ENCODE measurements around the gene GP9.
A peak's percentile ranks its signal among the peaks of the same experiment; 100 is the strongest.

GP9 gene

DNA sequence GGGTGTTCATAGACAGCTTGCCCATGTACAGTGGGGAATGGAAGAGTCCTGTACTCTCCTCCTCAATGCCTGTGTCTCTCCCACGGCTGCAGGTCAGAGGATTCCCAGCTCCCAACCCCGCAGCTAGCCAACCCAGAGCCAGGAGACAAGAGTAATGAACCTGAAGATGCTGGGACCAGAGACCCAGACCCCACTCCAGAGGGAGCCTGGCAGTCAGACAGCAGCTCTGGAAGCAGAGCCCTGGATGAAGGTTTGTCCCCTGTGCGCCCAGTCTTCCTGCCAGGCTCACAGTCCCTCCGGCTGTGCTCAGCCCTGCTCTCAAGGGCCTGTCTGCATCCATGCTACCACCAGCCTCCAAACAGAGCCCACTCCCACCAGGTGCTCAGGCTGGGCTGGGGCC, 30.0 kb upstream of the GP9 start:
- no peak for DNase-seq

DNA sequence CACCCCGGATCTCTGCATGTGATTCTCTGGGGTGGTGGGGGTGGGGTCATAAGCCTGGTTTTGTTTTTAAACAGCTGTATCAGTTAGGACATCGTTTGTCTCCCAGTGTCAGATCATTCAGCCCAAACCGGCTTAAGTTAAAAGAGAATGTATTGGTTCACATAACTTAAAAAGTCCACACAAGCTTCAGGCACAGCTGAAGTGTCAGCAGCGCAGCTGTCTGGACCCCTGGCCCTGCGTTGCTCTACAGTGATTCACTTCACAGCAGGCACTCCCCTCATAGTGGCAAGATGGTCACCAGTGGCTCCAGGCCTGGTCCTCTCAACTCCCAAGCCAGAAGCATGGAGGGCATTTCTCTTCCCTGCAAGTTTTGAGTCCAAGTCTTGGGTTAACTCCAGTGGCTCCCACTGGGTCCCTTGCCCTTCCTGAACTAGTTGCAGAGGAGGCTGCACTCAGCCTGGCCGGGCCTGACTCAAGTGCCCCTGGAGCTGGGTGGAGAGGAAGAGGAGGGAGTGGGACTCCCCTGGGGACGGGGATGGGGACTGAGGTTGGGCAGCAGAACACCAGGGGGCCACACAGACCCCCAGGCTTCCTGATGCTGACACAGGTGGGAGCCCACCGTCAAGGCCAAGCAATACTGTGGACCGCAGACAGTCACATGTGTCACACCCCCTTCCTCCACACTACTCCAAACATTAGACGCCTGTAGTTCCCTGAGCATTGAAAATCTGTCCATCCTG, 28.9 kb upstream of the GP9 start:
- no peak for DNase-seq

DNA sequence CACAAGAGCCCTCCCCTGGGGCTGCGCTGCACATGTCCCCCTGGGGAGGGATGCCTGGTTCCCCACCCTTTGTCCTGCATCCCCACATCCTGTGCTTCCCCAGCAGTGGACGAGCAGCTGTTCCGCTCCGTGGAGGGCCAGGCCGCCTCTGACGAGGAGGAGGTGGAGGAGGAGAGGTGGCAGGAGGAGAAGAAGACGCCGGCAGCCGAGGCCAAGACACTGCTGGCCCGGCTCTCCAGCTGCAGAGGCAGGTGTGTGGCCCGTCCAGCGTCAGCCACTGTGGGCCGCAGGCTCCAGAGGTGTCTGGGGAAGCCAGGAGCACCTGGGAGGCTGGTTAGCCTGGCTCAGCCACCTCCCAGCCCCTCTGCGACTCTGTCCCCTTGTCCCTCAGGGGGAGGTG, 27.9 kb upstream of the GP9 start:
- no peak for DNase-seq

DNA sequence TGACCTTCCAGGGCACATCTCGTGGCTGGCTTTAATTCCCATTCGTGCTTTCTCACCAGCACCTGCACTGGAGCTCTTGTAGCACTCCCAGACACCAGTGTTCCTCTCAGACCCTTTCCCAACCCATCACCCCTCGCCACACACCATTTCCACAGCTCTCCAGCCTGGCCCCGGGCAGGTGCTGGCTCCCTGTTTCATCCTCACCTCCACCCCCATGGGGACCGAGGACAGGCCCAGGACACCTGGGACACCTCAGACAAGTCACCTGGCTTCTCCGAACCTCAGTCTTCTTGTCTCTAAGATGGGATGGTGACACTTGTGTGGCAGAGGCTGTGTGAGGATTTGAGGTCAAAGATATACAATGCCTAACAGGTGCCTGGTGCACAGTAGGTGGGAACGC, 27.4 kb upstream of the GP9 start:
- no peak for DNase-seq

DNA sequence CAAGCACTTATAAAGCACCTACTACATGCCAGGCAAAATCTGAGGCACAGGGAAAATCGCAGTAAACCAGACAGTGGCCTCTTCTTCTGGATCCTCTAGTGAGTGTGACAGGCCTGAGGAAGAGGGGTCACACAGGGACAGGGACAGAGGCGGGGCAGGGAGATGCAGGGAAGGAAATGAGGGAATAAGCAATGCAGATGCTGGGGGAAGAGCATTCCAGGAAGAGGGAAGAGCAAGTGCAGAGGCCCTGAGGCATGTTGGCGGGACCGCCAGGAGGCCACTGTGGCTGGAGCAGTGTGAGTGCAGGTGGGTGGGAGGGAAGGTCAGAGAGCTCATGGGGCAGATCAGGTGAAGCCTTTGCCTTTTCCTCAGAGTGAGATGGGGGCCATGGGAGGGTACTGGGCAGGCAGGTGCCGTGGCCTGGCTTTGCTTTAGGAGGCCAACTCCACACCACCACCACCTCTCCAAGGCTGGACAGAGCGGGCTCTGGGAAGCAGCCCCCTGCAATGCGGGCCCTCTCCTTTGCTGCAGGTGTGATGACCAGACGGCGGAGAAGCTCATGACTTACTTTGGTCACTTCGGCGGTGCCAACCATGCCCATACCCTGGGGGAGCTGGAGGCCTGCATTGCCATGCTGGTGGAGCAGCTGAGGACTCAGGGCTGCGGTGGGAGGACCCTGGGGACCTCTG, 26.8 kb upstream of the GP9 start:
- DNase-seq: no peak

DNA sequence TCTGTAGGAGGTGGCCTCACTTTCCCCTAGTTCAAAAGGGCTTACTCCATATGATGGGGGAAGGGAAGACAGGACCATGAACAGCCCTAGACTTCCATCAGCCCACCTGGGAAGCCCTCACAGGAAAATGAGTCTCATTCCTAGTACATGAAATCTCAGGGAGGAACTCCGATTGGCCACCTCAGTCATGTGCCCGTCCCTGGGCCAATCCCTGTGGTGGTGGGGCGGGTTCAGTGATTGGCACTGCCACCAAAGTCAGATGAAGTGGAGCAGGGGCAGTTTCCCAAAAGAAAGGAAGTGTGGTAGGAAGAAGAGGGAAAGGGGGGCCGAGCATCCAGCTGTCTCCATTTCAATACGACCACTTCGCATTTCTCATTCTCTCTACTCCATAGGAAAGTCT, 25.9 kb upstream of the GP9 start:
- no peak for DNase-seq

DNA sequence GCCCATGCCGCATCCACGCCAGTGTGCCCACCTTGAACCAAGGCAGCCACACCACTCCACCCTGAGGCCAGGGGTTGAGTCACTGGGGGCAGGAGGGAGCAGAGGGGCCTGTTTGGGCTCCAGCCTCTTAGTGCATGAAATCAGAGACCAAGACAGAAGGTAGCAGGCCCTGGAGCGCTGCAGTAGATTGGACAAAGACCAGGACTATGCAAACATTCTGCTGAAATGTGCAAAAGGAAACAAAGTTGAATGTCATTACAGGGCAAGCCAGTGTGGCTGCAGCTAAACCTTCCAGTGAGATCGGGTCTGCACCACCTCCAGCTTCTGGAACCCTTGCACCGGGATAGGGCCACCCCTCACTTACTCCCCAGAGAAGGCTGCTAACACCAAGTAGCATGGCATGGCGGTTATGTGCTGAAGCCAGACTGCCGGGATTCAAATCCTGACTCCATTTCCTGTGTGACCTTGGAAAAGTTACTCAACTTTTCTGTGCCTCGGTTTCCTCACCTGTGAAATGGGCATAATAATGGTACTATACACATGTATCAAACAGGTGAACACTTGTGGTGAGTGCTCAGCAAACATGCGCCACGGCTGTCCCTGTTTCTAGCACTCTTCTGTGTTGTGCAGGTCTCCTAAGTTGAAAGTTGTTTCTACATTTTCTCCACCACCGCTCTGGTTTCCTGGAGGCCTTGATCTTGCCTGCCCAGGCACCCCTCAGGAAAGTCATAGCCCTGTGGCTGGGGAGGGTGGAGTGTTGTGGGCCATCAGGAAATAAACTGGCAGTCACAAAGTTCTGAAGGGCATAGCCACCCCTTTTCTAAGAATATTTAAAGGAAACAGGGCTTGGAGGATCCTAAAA, 25.0 kb upstream of the GP9 start:
- no peak for DNase-seq

DNA sequence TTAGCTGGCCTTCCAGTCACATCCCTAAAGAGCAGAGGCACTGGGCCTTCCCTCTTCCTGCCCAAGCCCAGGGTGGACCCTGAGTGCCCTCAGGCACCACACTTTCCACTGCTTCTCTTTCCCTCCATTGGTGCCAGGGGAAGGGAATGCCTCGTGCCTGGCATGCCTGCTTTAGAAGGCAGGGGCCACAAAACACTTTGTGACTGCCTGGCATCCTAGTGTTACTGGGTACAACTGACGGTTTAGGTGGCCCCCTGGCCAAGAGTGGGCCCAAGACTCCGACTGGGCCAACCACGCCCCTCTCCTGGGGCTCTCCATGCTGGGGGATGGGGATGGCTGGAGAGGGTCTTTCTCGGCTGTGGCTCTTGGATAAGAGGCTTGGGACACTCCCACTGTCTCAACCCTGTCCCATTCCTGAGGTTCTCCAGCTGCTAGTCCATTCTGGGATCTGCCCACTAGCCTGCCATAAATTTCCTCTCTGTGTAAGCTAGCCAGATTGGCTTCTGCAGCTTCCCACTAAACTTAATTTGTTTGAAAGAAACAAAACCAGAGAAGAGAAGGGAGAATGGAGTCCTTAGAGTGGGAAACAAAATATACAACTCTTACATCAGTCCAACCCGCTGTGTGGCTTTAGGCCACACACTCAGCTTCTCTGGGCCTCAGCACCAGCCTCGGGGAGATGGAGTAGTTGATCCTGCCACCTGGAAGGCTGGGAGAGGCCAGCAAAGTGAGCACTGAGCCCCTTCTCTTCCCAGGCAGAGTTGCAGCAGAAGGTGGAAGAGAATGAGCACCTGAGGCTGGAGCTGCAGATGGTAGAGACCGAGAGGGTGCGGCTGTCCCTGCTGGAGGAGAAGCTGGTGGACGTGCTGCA, 24.1 kb upstream of the GP9 start:
- DNase-seq: no peak

DNA sequence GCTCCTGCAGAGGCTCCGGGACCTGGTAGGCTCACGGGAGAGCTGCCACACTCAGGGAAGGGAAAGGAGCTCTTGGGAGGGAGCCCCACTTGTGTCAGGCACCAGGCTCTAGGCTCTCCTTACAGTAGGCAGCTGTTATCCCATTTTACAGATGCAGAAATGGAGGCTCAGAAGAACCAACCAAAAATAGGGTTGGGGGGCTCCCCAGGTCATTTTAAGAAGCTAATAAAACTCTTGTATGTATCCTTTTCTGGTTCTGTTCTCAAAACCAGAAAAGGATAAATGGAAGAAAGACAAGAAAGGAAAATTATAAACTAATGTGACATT, 23.5 kb upstream of the GP9 start:
- no peak for DNase-seq

DNA sequence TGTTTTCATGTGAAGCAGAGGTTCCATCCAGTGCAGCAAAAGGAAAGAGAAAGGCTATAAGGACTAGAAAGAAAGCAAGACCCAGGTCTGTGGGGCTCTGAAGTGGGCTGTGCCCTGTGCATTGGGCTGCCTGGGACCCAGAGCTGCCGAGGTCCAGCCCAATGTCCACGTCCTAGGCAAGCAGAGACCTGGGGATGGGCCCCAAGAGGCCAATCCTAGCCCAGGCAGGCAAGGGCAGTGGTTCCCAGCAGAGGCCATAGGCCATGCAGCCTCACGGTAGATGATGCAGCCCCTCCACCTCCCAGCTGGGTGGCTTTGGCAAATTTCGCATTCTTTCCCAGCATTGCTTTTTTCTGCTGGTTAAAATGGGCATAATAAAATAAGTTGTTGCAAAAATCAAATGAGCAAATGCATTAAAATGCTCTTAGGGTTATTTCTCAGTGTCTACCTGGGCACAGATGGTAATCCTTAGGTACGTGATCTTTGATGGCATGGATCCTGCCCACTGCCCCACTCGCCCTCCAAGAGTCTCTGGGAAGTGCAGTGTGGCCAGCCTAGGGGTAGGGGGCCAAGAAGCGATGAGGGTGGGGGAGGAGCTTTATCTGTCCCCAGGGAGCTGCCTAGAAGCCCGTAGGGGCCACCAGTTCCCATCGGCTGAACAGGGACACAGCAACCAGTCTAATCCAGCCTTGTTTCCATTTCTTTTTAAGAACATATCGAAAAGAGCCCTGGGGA, 22.3 kb upstream of the GP9 start:
- DNase-seq: no peak

DNA sequence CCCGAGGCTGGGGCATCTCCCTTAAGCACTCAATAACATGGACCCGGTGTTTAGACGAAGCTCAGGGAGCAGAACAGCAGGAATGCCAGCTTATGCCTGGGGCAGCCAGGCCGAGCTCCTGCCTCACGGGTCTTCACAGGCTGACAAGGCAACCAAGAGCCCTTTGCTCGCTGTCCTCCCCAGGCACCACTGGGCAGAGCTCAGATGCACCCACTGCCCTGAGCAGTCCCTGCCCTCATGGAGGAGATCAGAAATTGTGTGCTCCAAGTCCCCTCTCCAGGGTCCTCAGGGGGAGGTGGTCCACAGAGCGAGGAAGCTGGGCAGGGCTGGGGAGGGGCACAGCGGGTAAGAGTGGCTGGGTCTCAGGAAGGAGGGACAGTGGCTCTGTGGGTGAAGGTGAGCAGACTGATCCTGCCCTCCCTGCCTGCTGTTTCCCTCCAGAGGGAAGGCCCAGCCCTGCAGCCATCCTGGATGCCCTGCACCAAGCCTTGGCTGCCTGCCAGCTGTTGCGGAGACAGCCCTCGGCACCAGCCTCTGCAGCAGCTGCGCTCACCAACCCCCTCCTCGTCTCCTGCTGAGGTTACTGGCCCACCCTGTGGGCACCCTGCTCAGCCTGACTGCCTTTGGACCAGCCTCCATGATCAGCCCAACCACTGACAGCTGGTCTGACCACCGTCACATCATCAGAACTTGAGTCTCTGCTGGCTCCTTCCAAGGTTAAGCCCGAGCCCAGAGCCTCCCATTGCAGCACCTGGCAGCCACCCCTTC, 21.1 kb upstream of the GP9 start:
- DNase-seq: peak; percentile 76

DNA sequence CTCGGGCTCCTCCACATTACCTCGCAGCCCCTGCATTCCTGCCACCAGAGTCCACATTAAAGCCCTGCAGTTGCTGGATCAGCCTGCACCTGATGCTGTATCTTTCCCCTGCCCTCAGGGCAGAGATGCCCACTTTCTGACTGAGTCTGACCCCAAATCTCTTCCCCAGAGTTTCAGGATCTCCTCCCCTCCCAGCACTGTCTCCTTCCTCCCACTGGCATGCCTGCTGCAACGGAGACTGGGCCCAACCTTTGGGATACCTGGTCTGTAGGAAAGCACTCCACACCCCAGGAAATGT, 20.6 kb upstream of the GP9 start:
- DNase-seq: no peak

DNA sequence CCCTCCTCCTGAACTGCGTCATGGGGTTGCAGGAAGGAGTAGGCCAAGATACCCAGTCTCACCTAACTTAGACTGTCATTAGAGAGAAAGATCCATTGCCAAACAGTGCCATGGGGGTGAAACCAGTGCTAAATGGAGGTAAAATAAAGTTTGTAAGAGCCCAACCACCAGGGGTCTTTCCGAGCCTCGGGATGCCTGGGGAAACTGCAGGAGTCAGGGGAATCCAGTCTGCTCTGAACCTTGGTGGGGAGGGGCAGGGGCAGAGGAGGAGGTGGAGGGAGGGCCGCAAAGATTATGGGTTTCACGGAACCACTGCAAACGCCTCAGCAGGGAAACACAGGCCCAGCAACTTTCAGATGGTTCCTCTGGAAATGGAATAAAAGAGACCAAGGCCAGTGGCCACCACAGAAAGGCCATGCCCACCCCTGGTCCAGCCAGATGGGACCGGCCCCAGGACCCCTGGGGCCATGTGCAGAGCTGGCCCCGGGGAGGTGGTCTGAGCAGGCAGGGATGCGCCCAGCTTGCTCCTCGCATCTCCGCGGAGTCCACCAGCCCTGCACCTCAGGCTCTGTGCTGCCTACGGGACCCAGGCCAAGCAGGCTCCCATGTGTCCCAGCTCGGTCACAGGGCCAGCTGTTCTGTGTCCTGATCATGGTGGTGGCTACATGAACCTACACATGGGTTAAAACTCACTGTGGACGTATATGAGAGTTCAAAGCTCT, 19.8 kb upstream of the GP9 start:
- no peak for DNase-seq

DNA sequence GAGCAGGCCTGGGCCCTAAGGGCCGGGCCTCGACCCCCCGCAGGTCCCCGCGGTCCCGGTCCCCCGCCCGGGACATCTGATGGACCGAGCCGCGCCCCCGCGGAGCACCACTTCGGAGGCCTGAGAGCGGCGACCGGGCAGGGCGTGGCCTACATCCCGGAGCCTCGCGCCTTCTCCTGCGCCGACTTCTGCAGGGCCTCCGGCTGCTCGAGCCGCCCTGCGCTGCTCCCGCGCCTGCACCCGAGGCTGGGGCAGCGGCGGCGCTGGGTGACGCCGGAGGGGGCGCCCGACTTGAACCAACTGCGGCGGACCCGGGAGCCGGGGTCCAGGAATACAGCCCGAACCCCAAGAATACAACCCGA, 14.9 kb upstream of the GP9 start:
- DNase-seq: no peak

DNA sequence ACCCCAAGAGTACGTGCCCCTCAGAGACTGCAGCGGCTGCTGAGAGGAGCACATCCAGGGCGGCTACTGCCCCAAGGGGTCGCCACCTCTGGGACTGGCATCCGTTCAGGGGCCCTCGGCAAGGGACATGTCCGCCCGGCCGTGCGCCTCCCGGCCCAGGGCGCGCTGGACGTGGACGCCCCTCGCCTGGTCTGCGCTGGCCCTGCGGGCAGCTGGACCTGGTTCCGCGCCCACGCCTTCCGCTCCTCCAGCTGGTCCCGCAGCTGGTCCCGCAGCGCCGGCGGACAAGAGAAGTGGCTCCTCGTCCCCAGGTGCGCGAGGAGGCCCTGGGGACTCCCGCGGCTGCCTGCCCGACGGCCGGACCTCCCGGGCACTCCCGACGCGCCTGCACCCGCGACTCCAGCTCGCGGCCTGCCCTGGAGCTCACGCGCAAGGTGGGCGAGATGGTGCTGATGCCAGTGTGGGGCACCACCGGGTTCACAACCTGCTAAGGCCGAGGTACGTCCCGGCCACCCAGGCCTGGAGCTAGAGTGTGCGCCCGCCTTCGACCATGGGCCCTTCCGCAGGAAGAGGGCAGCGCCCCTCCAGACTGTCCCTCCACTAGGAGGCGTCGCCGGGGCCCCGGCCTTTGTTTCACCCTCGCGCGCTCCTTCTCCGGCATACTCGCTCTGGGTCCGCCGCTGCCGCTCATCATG, 14.4 kb upstream of the GP9 start:
- DNase-seq: no peak

DNA sequence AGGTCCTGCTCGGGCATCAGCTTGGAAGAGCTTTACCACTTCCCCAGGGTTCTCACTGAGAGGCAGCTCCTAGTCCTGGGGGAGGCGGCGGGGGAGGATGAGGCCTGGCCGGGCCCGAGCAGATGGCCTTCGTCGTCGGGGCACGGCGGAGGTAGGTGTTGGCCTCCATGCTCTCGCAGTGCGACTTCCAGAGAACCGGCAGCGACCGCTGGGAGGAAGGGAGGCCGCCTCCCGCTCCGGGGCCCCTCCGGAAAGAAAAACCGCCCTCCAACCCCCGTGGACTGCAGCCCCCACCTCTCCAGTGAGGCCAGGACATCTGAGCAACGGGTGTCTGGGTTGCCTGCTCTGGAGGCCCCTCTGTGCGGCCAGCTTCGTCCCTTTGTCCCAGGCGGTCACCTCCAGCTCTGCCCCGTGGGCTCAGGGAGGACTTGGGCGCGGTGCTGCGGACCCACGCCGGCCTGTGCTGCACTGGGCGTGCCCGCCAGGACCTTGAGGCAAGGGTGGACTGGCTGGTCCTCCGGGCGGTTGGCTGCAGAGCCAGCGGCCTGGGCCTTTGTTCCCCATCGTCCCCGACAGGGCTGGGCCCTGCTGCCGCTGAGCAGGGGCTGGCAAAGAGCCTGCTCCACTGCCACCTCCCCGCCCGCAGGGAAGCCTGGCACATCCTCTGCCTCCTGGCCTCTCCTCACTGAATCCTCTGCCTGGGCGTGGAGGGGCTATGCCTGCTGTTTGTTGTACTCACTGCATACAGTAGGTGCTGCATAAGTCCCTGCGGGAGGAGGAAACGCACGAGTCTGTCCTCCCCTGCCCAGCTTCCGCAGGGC, 13.6 kb upstream of the GP9 start:
- DNase-seq: no peak

DNA sequence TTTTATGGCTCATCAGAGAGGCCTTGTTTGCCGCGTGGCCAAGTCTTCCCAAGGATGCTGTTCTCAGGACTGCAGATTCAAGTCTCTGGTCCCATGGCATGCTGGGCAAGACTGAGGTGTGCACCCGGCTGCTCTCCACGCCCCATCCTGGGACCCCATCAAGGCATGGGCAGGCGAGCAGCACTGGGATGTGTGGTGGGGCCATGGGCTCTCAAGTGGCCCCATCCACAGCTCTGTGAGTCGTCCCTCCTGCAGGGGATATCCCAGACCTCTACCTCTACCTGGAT, 13.1 kb upstream of the GP9 start:
- no peak for DNase-seq

DNA sequence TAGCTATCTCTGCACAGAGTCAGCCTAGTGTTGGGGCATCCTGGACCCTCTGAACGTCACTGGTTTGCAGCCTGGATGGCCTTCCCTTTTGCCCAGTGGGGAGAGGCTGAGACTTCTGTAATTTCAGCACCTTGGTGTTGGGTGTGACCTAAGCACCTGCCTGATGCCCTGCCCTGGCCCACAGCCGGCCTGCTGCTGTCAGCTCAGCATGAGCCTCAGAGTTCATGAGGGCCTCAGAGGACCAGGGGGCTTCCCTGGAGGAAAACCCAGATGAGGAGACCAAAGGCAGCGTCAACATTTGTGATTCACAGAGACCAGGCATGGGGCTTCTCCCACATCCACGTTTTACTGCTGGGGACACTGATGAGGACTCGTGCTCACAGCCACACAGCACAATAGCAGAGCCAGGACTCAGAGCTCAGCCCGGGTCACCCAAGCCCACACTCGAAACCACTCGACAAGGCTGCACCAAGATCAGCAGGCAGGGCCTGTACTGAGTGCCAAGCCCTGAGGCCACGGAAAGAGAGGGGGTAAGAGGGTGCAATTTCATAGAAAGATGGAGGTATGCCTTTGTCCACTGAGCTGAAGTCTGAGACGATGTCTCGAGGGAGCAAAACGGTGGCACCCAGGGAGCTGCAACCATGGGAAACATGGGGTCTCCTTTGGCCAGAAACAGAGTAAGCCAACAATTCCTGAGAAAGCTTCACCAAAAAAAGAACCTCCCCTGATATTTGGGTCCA, 9.9 kb upstream of the GP9 start:
- no peak for DNase-seq

DNA sequence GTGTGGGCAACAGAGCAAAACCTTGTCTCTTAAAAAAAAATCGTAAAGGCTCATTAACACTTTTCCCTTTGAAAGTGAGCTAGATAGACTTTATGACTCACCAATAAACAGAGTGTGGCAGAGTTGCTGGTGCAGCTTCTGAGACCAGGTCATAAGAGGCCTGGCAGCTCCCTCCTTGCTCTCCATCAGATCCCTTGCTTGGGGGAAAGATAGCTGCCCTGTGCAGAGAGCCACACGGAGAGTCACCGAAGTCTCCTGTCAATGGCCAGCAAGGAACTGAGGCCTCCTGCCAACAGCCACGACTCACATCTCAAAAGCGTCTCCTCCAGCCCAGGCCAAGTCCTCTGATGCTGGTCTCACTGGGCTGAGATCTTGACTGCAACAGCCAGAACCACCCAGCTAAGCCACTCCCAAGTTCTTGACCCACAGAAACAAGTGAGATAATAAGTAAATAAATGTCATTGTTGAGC, 8.7 kb upstream of the GP9 start:
- DNase-seq: no peak
